Muscle of leg (tissue), 11 donors: ENCODE data around the gene TSEN34. TPM values are rescaled to one million over a fixed set of nuclear protein-coding genes. Genes with fewer than 3 reads are reported as not detected.
A peak's percentile ranks its signal among the peaks of the same experiment; 100 is the strongest.
"Not testable (repeated sequence)": the region's sequence is repeated elsewhere in the genome, so short reads cannot be mapped to it uniquely, and the experiment has no call there.

ENCODE experiments used
- DNase-seq: peaks from one replicate; pipeline ENCODE4 v3.0.0; 2013
- H3K27ac ChIP-seq: one replicate; pipeline ENCODE4 v1.5.1; 2013; ENCODE audit warnings: mild to moderate bottlenecking, low read length, control low read depth
- H3K27me3 ChIP-seq: one replicate; pipeline ENCODE4 v1.6.1; 2013; ENCODE audit warnings: low read length; ENCODE audit not compliant: control insufficient read depth, insufficient read depth
- H3K36me3 ChIP-seq: one replicate; pipeline ENCODE4 v1.6.1; 2013; ENCODE audit warnings: low read length; ENCODE audit not compliant: control insufficient read depth, insufficient read depth
- H3K4me1 ChIP-seq: one replicate; pipeline ENCODE4 v1.6.1; 2013; ENCODE audit warnings: low read length; ENCODE audit not compliant: control insufficient read depth, insufficient read depth
- H3K4me3 ChIP-seq: one replicate; pipeline ENCODE4 v1.5.1; 2013; ENCODE audit warnings: low read length, control low read depth
- H3K9me3 ChIP-seq: replicated peaks from 2 replicates; pipeline ENCODE4 v1.6.1; 2013; ENCODE audit warnings: low read depth, low read length; ENCODE audit not compliant: control insufficient read depth
- WGBS: methylation state at CpG from one replicate; pipeline ENCODE4 v1.1.5; 2013; ENCODE audit warnings: missing lambda C conversion rate; ENCODE audit not compliant: insufficient coverage; 5-methylcytosine and 5-hydroxymethylcytosine counted together
- polyA plus RNA-seq, 8 donors: library from polyadenylated mRNA; unstranded; fragments of 120-200 nt; gene quantifications; one replicate each; pipeline versions ENCODE4 v1.2.1 to v1.2.3, GENCODE V29; 2013; ENCODE audit warnings: inconsistent platforms in 1 of 8, low replicate concordance in 1 of 8; ENCODE audit not compliant: insufficient read length in 8 of 8, insufficient read depth in 1 of 8
- total RNA-seq: library from RNA; stranded (reverse); fragments of 120-200 nt; gene quantifications from one replicate; pipeline ENCODE4 v1.2.4, GENCODE V29; 2013

The TSEN34 gene
- total and polyA plus RNA-seq, 9 donors = 25.8 to 42.8 (median 35.0) TPM

DNA sequence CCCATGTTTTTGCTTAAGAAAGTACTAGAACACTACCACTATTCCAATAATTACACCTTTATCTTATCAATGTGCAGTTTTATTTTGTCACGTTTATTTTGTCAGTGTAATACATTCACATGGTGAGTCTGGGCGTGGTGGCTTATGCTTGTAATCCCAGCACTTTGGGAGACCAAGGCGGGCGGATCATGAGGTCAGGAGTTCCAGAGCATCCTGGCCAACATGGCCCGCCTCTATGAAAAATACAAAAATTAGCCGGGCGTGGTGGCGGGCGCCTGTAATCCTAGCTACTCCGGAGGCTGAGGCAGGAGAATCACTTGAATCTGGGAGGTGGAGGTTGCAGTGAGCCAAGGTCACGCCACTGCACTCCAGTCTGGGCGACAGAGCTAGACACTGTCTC is 3.4 kb downstream of the TSEN34 start:
- not testable (repeated sequence) for DNase-seq, H3K27me3 ChIP-seq, H3K9me3 ChIP-seq, H3K4me3 ChIP-seq, H3K27ac ChIP-seq
- H3K36me3 ChIP-seq = peaks cover 29% of the 10 kb centered on the region
- 95% methylated on average over 7 of the region's 12 CpGs for WGBS
- peaks cover 11% of the 10 kb centered on the region for H3K4me1 ChIP-seq

DNA sequence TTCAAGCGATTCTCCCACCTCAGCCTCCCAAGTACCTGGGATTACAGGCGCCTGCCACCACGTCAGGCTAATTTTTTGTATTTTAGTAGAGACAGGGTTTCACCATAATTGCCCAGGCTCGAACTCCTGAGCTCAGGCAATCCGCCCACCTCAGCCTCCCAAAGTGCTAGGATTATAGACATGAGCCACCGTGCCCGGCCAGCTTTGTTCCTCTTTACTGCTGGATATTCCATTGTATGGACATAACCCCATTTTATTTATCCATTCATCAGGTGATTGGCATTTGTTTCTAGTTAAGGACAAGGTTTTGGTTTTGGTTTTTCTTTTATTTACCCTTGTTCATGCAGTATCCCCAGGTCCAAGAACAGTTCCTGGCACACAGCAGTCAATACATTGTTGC is 5.4 kb downstream of the TSEN34 start:
- H3K27ac ChIP-seq = no peak overlapping the region
- peaks cover 12% of the 10 kb centered on the region for H3K4me1 ChIP-seq
- H3K27me3 ChIP-seq = no peaks in the 10 kb centered on the region
- H3K4me3 ChIP-seq = no peak overlapping the region
- DNase-seq = no peak
- 92% methylated on average over 2 of the region's 7 CpGs for WGBS
- H3K36me3 ChIP-seq = peaks cover 34% of the 10 kb centered on the region
- no peaks in the 10 kb centered on the region for H3K9me3 ChIP-seq

DNA sequence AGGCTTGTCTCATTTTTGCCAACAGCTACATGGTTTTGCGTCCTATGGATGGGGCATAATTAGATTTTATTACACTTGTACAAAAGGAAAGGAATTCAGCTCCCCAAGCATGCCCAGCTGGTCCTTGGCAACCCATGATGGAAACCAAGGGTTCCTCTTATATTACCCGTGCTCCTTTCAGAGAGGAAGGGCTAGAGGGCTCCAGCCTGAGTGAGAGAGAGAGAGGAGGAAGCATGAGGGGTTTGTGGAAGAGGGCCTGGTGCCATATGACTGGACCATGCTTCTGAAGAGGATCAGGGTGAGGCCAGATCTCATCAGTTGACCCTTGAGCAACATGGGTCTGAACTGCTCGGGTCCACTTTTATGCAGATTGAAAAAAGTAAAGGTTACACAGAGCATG is 6.0 kb downstream of the TSEN34 start:
- Histone ChIP-seq H3K4me3 (no peak overlapping the region), H3K27me3 (no peaks in the 10 kb centered on the region), H3K4me1 (peaks cover 12% of the 10 kb centered on the region), H3K36me3 (peaks cover 39% of the 10 kb centered on the region), H3K9me3 (no peaks in the 10 kb centered on the region), H3K27ac (no peak overlapping the region)
- DNase-seq = no peak
- 92% methylated on average over 2 of the region's 3 CpGs for WGBS

DNA sequence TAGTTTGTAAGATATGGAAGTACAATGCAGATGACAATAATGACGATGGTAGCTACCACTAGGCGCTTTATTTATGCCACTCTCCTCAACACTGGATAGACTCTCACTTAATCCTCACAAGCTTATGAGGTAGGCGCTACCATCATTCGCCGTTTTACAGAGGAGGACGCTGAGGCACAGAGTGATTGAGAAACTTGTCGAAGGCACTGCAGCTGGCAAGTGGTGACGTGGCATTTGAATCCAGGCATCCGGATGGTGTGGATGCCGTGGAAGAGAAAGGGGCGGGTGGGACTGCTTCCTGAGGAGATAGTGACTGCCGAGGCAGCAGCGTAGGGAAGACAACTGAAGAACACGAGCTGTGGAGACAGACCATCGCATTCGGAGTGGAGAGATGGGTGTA is 8.3 kb downstream of the TSEN34 start:
- Histone ChIP-seq H3K9me3 (no peaks in the 10 kb centered on the region), H3K4me3 (no peak overlapping the region), H3K4me1 (peaks cover 24% of the 10 kb centered on the region), H3K27ac (no peak overlapping the region), H3K36me3 (peaks cover 43% of the 10 kb centered on the region), H3K27me3 (no peaks in the 10 kb centered on the region)
- no peak for DNase-seq
- WGBS = 97% methylated on average over 9 of the region's 16 CpGs

DNA sequence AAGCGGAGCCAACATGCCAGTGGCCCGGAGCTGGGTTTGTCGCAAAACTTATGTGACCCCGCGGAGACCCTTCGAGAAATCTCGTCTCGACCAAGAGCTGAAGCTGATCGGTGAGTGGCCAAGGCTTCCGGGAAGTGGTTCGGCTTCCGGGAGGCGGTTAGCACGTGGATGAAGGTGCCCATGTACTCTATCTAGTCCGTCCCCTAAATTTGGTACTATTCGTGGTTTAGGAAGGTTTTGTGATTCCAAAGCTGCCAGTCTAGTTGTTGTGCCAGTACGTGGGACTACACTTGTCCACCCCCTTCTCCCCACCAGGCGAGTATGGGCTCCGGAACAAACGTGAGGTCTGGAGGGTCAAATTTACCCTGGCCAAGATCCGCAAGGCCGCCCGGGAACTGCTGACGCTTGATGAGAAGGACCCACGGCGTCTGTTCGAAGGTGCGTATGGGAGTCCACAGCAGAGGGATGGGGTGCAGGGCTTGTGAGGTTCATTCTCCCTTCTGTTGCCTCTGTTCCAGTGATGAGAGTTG is 10.1 kb downstream of the TSEN34 start:
- Histone ChIP-seq H3K4me3 (peak overlapping the region; percentile 57), H3K27me3 (no peaks in the 10 kb centered on the region), H3K9me3 (no peaks in the 10 kb centered on the region), H3K36me3 (peaks cover 56% of the 10 kb centered on the region), H3K4me1 (peaks cover 29% of the 10 kb centered on the region), H3K27ac (peak overlapping the region; percentile 96)
- no peak for DNase-seq
- 5% methylated on average over 26 of the region's 28 CpGs for WGBS

DNA sequence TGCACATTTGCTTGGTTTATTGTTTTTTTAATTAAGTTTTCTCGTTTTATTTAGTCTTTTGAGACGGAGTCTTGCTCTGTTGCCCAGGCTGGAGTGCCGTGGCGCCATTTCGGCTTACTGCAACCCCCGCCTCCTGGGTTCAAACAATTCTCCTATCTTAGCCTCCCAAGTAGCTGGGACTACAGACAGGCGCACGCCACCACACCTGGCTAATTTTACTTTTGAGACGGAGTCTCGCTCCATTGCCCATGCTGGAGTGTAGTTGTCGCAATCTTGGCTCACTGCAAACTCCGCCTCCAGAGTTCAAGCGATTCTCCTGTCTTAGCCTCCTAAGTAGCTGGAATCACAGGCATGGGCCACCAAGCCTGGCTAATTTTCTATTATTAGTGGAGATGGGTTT is 10.9 kb downstream of the TSEN34 start:
- Histone ChIP-seq H3K27me3 (no peaks in the 10 kb centered on the region), H3K4me3 (peak overlapping the region; percentile 57), H3K9me3 (no peaks in the 10 kb centered on the region), H3K4me1 (peaks cover 30% of the 10 kb centered on the region), H3K27ac (no peak overlapping the region), H3K36me3 (peaks cover 62% of the 10 kb centered on the region)
- DNase-seq = no peak
- WGBS = 75% methylated on average over 12 of the region's 13 CpGs

DNA sequence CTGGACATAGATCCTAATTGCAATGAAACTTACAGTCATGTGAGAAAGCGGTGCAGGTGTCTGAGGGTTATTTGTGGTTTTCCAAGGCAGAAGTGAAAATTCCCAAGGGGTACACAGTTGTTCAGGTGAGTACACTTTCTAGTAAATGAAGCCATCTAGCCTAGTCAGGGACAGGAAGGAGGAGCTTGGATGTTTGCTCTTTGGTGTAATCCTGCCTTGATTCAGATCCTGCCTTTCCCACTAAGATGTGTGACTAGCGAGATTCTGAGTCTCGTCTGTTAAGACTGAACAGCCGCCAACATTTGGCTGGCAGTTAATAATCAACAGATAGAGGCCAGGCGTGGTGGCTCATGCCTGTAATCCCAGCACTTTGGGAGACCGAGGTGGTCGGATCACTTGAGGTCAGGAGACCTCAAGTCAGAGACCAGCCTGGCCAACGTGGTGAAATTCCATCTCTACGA is 12.1 kb downstream of the TSEN34 start:
- H3K9me3 ChIP-seq = no peaks in the 10 kb centered on the region
- H3K27me3 ChIP-seq = no peaks in the 10 kb centered on the region
- H3K36me3 ChIP-seq = peaks cover 70% of the 10 kb centered on the region
- no peak overlapping the region for H3K4me3 ChIP-seq
- H3K4me1 ChIP-seq = peaks cover 37% of the 10 kb centered on the region
- H3K27ac ChIP-seq = no peak overlapping the region
- DNase-seq = no peak
- 59% methylated on average over 6 of the region's 9 CpGs for WGBS

DNA sequence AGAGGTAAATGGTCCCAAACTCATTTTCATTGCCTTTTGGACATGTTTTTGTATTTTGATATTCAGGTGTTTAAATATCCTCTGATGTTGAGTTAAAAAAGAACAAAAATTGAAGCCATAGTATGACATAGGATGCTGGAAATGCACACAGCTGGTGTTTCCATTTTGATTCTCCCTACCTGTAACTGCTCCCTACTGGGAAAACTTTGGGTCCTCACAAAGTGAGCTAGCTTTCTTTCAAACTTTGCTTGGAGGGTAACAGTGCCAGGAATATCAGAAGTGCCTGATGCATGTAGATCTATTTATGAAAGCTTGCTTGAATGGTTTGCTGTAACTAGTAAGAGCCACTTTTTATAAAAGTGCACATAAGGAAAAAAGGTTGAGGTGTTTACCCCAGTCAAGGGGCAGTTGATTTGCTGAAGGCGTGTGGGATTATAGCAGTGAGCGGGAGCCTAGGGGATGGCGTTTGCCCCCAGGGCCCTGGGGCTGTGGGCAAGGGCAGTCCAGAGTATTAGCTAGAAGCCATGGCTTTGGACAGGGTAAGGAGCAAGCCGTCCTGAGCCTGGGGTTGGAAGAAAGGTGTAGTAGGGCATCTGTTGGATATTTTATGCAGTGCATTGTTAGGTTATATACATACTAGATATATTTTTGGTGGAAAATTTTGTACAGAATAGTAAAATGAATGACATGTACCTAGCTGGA is 13.8 kb downstream of the TSEN34 start:
- no peak overlapping the region for H3K4me3 ChIP-seq
- no peak for DNase-seq
- no peaks in the 10 kb centered on the region for H3K27me3 ChIP-seq
- peaks cover 78% of the 10 kb centered on the region for H3K36me3 ChIP-seq
- no peaks in the 10 kb centered on the region for H3K9me3 ChIP-seq
- no peak overlapping the region for H3K27ac ChIP-seq
- 85% methylated on average over 3 of the region's 4 CpGs for WGBS
- H3K4me1 ChIP-seq = peaks cover 54% of the 10 kb centered on the region

DNA sequence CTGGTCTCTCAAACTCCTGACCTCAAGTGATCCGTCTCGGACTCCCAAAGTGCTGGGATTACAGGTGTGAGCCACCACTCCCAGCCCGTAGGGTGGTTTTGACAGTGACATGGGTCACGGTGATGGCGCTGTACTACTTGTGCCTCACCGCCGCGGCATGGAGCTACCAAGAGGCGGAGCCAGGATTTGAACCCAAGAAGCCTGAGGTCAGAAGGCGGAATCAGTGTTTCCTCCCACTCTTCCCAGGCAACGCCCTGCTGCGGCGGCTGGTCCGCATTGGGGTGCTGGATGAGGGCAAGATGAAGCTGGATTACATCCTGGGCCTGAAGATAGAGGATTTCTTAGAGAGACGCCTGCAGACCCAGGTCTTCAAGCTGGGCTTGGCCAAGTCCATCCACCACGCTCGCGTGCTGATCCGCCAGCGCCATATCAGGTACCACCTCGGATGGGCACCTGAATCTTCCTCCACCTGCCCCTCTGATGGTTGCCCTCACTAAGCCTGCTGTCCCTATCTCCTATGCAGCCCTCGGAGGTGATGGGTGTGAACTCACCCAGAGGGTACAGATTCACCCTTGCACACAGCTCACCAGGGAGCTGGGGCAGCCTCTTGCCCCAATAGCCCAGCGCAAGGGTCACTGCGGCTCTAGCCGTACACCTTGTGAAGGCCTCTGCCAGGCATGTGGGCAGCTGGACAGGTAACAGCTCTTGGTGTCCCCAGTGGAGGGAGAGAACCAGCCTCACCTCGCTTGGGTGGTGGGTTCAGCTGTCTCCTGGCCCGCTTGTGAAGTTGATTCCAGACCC is 15.1 kb downstream of the TSEN34 start:
- no peak overlapping the region for H3K4me3 ChIP-seq
- peaks cover 56% of the 10 kb centered on the region for H3K4me1 ChIP-seq
- no peaks in the 10 kb centered on the region for H3K9me3 ChIP-seq
- no peak for DNase-seq
- WGBS = 87% methylated on average over 20 of the region's 27 CpGs
- H3K36me3 ChIP-seq = peaks cover 76% of the 10 kb centered on the region
- no peaks in the 10 kb centered on the region for H3K27me3 ChIP-seq
- H3K27ac ChIP-seq = no peak overlapping the region

DNA sequence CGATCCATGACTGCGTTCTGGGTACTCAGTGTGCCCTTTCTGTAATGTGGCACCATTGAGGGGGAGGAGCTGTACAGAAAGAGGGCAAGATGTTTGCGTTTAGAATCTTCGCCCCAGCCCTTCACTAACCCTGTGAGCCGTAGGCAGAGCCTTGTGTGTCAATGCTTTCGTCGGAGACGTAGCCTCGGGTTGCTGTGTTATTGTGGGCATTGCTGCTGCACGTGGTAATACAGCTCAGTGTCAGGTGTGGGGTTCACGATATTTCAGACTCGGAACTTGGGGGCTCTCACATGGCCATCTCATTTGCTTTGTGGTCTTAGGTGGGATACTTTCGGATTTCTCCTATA is 15.7 kb downstream of the TSEN34 start:
- Histone ChIP-seq H3K27me3 (no peaks in the 10 kb centered on the region), H3K4me3 (no peak overlapping the region), H3K27ac (peak overlapping the region; percentile 42), H3K36me3 (peaks cover 71% of the 10 kb centered on the region), H3K4me1 (peaks cover 51% of the 10 kb centered on the region), H3K9me3 (no peaks in the 10 kb centered on the region)
- DNase-seq = no peak
- 81% methylated on average over 11 of the region's 13 CpGs for WGBS
